ENCODE measurements around the gene DNAH9. TPM values are rescaled to one million over a fixed set of nuclear protein-coding genes. Genes with fewer than 3 reads are reported as not detected.
A peak's percentile ranks its signal among the peaks of the same experiment; 100 is the strongest.

The DNAH9 gene, protein sequence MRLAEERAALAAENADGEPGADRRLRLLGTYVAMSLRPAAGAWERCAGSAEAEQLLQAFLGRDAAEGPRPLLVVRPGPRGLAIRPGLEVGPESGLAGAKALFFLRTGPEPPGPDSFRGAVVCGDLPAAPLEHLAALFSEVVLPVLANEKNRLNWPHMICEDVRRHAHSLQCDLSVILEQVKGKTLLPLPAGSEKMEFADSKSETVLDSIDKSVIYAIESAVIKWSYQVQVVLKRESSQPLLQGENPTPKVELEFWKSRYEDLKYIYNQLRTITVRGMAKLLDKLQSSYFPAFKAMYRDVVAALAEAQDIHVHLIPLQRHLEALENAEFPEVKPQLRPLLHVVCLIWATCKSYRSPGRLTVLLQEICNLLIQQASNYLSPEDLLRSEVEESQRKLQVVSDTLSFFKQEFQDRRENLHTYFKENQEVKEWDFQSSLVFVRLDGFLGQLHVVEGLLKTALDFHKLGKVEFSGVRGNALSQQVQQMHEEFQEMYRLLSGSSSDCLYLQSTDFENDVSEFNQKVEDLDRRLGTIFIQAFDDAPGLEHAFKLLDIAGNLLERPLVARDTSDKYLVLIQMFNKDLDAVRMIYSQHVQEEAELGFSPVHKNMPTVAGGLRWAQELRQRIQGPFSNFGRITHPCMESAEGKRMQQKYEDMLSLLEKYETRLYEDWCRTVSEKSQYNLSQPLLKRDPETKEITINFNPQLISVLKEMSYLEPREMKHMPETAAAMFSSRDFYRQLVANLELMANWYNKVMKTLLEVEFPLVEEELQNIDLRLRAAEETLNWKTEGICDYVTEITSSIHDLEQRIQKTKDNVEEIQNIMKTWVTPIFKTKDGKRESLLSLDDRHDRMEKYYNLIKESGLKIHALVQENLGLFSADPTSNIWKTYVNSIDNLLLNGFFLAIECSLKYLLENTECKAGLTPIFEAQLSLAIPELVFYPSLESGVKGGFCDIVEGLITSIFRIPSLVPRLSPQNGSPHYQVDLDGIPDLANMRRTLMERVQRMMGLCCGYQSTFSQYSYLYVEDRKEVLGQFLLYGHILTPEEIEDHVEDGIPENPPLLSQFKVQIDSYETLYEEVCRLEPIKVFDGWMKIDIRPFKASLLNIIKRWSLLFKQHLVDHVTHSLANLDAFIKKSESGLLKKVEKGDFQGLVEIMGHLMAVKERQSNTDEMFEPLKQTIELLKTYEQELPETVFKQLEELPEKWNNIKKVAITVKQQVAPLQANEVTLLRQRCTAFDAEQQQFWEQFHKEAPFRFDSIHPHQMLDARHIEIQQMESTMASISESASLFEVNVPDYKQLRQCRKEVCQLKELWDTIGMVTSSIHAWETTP (N-terminal part only)
- total RNA-seq (10 to 100 TPM in 1 of 5 donors, under 1 TPM in 2, not detected in 2; 0.29 to 18.3 (median 0.55) TPM), polyA plus RNA-seq (under 1 TPM; 0.28 to 0.46 (median 0.37) TPM)
- long read RNA-seq, donor 1 = 0 reads
- long read RNA-seq, donor 2 = 0 reads
- long read RNA-seq, donor 3 = 0 reads
- long read RNA-seq, donor 4 = 0 reads
- long read RNA-seq, donor 5 = 0 reads
- long read RNA-seq, donor 6 = 0 reads
- long read RNA-seq, donor 7 = 0 reads
- long read RNA-seq, donor 8 = 0 reads
- long read RNA-seq, donor 9 = 0 reads
- long read RNA-seq, donor 10 = 0 reads

DNA sequence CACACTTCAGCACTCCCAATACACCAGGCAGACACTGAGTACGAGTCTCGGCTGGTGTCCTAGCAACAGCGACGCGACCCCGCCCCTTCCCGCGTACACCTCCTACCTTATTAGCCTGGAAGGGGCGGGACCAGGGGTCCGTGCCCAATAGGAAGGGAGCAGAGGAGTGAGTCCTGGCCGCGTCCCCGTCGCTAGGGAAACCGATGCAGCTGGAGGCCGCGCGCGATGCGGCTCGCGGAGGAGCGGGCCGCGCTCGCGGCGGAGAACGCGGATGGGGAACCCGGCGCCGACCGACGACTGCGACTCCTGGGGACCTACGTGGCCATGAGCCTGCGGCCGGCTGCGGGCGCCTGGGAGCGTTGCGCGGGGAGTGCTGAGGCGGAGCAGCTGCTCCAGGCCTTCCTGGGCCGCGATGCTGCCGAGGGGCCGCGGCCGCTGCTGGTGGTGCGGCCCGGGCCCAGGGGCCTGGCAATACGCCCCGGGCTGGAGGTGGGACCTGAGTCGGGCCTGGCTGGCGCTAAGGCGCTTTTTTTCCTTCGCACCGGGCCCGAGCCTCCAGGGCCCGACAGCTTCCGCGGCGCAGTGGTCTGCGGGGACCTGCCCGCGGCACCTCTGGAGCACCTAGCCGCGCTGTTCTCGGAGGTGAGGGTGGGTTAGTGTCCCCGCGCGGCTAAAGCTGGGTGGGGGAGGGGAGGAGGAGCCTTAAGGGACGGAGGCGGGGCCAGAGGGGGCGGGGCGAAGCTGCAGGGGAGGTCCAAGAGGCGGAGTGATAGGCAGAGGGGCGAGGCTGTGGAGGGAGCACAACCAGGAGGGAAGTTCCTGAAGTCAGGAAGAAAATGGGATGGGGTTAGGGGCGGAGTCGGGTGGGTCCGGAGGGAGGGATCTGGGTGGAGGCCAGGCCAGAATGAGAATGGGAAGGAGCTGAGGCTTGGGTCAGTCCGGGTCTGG is at the start of gene DNAH9:
TSS of gene DNAH9 (plus strand) at position 197 of the 948 bp plus-strand sequence. CDS start at position 226, 29 bp downstream.
- H3K4me3 ChIP-seq = peak within 1 kb of the TSS; percentile 64 to 85 (median 68)
- TF ChIP-seq, protein P1, sequence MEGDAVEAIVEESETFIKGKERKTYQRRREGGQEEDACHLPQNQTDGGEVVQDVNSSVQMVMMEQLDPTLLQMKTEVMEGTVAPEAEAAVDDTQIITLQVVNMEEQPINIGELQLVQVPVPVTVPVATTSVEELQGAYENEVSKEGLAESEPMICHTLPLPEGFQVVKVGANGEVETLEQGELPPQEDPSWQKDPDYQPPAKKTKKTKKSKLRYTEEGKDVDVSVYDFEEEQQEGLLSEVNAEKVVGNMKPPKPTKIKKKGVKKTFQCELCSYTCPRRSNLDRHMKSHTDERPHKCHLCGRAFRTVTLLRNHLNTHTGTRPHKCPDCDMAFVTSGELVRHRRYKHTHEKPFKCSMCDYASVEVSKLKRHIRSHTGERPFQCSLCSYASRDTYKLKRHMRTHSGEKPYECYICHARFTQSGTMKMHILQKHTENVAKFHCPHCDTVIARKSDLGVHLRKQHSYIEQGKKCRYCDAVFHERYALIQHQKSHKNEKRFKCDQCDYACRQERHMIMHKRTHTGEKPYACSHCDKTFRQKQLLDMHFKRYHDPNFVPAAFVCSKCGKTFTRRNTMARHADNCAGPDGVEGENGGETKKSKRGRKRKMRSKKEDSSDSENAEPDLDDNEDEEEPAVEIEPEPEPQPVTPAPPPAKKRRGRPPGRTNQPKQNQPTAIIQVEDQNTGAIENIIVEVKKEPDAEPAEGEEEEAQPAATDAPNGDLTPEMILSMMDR (IDR thresholded peaks at IDR 0.05) = no peak
- TF ChIP-seq POLR2AphosphoS5 (IDR thresholded peaks at IDR 0.05) = peak in 1 of 3 donors; percentile 63
- TF ChIP-seq POLR2A (IDR thresholded peaks at IDR 0.05) = no peak
- no peak for TF ChIP-seq EP300 (IDR thresholded peaks at IDR 0.05)
- DNase-seq = peak; percentile 97 to 98
- H3K9me3 ChIP-seq = no peaks in the 10 kb centered on the region
- H3K27ac ChIP-seq = peak within 1 kb of the TSS; percentile 66 to 86 (median 84)
- intact Hi-C loops (cut with DNase I; ENCODE audit: low total_unique reads) = no loop called here
- no peaks in the 10 kb centered on the region for H3K36me3 ChIP-seq
- peaks cover 0 to 10% (median 0%) of the 10 kb centered on the region in 3 donors for H3K27me3 ChIP-seq
- 1 to 11% (median 5%) methylated on average over 30 to 84 of the region's 84 CpGs for WGBS, 5 donors
- peaks cover 0 to 18% (median 17%) of the 10 kb centered on the region in 4 donors for H3K4me1 ChIP-seq

DNA sequence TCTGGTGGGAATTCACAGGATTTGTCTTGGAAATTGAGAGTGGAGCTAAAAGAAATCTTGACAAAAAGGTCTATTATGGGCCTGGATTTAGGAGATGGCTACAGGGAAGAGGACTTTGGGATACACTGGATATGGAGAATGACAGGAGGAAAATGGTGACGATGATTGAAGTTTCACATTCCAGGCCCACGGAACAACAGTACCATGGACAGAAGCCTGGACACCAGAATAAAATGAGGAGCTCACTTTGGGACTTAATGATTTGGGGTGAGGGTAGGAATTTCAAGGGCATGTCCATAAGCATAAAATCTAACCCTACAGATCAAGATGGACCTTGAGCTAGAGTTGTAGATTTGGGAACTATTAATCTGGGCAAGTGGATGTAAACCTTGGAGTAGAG is 47.8 kb upstream of the DNAH9 start:
- no peaks in the 10 kb centered on the region for H3K4me1 ChIP-seq
- no peak overlapping the region for H3K27ac ChIP-seq
- 88 to 94% (median 92%) methylated on average over 2 of the region's 2 CpGs for WGBS, 5 donors
- TF ChIP-seq POLR2AphosphoS5 (IDR thresholded peaks at IDR 0.05) = no peak
- no peak for TF ChIP-seq EP300 (IDR thresholded peaks at IDR 0.05)
- TF ChIP-seq POLR2A (IDR thresholded peaks at IDR 0.05) = no peak
- TF ChIP-seq, protein P1 (IDR thresholded peaks at IDR 0.05) = no peak
- no peaks in the 10 kb centered on the region for H3K9me3 ChIP-seq
- intact Hi-C loops (cut with DNase I; ENCODE audit: low total_unique reads) = no loop called here
- no peak overlapping the region for H3K4me3 ChIP-seq
- no peaks in the 10 kb centered on the region for H3K27me3 ChIP-seq
- H3K36me3 ChIP-seq = no peaks in the 10 kb centered on the region
- DNase-seq = no peak

DNA sequence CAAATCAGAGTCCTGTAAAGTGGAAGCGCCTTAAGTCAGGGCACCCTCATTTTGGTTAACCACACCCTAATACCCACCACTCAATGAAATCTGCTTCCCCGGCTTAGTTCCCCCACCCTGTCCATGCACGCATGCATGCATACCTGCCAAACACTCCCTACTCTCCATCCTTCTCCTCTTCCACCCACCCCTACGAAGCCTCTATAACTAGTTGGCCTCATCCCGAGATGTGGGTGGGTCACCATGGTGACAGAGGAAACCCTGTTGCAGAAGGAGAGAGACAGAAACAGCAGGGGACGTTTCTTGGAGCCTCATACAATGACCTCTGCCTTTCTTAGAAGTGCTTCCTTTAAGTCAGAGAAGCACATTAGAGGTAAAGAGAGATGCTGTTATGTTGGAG is 46.8 kb upstream of the DNAH9 start:
- 71 to 81% (median 72%) methylated on average over 6 of the region's 6 CpGs for WGBS, 5 donors
- intact Hi-C loops (cut with DNase I; ENCODE audit: low total_unique reads) = no loop called here

More for the DNA sequence above, 46.8 kb upstream of the DNAH9 start:
- H3K4me1 ChIP-seq = no peaks in the 10 kb centered on the region
- no peak for TF ChIP-seq POLR2A (IDR thresholded peaks at IDR 0.05)
- TF ChIP-seq EP300 (IDR thresholded peaks at IDR 0.05) = no peak
- TF ChIP-seq POLR2AphosphoS5 (IDR thresholded peaks at IDR 0.05) = no peak
- TF ChIP-seq, protein P1 (IDR thresholded peaks at IDR 0.05) = no peak
- no peak overlapping the region for H3K27ac ChIP-seq
- H3K9me3 ChIP-seq = no peaks in the 10 kb centered on the region
- H3K36me3 ChIP-seq = no peaks in the 10 kb centered on the region
- no peak overlapping the region for H3K4me3 ChIP-seq
- no peak for DNase-seq
- H3K27me3 ChIP-seq = no peaks in the 10 kb centered on the region
